ENCODE data around the gene CAMK1D. TPM values are rescaled to one million over a fixed set of nuclear protein-coding genes. Genes with fewer than 3 reads are reported as not detected.
A peak's percentile ranks its signal among the peaks of the same experiment; 100 is the strongest.
"Not testable (repeated sequence)": the region's sequence is repeated elsewhere in the genome, so short reads cannot be mapped to it uniquely, and the experiment has no call there.

CAMK1D gene
- total RNA-seq: 1 to 10 TPM in 3 of 4 donors, under 1 TPM in 1; 0.55 to 2.2 (median 1.5) TPM

- intact Hi-C loops (cut with DNase I; ENCODE audit: low total_unique reads): no loop called here
- in situ Hi-C loops (cut with MboI; ENCODE audit: low sequenced_read_pairs in 4 of 4): no loop called here
- peak in 1 of 2 donors; percentile 35 for TF ChIP-seq POLR2A (IDR thresholded peaks at IDR 0.05)
- TF ChIP-seq, protein P1, sequence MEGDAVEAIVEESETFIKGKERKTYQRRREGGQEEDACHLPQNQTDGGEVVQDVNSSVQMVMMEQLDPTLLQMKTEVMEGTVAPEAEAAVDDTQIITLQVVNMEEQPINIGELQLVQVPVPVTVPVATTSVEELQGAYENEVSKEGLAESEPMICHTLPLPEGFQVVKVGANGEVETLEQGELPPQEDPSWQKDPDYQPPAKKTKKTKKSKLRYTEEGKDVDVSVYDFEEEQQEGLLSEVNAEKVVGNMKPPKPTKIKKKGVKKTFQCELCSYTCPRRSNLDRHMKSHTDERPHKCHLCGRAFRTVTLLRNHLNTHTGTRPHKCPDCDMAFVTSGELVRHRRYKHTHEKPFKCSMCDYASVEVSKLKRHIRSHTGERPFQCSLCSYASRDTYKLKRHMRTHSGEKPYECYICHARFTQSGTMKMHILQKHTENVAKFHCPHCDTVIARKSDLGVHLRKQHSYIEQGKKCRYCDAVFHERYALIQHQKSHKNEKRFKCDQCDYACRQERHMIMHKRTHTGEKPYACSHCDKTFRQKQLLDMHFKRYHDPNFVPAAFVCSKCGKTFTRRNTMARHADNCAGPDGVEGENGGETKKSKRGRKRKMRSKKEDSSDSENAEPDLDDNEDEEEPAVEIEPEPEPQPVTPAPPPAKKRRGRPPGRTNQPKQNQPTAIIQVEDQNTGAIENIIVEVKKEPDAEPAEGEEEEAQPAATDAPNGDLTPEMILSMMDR (IDR thresholded peaks at IDR 0.05 in 4 of 5, conservative IDR thresholded peaks at IDR 0.05 in 1 of 5): peak in 1 of 5 experiments; percentile 24
- Histone ChIP-seq H3K27me3 (peaks cover 0 to 16% (median 5%) of the 10 kb centered on the region in 3 donors), H3K36me3 (no peaks in the 10 kb centered on the region), H3K9me3 (no peaks in the 10 kb centered on the region), H3K4me1 (peaks cover 5 to 12% of the 10 kb centered on the region in 2 donors), H3K4me3 (peak within 1 kb of the TSS; percentile 52 to 67 (median 60)), H3K27ac (peak within 1 kb of the TSS; percentile 37 to 73 (median 54))
- peak; percentile 28 to 55 for DNase-seq
- ATAC-seq: peak; percentile 41 to 57
Observed at GRCh38 chr10:12348870-12349628, at the start of gene CAMK1D. CAMK1D (plus strand) TSS chr10:12349547.

DNA sequence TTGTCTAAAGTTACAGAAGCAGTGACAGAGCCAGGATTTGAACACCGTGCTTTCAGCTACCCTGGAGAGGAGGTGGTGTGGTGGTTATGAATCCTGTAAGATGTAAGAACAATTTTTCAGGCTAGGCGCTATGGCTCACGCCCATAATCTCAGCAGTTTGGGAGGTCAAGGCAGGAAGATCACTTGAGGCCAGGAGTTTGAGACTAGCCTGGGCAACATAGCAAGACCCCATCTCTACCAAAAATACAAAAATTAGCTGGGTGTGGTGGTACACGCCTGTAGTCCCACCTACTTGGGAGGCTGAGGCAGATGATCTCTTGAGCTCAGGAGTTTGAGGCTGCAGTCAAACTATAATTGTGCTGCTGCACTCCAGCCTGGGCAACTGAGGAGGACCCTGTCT, 48.3 kb upstream of the CAMK1D start:
- ATAC-seq; H3K9me3 ChIP-seq; DNase-seq; H3K36me3 ChIP-seq; H3K27me3 ChIP-seq; H3K4me3 ChIP-seq; H3K4me1 ChIP-seq; H3K27ac ChIP-seq; in situ Hi-C loops (cut with MboI; ENCODE audit: low sequenced_read_pairs in 4 of 4): not testable (repeated sequence)
- intact Hi-C loops (cut with DNase I; ENCODE audit: low total_unique reads): loop anchor here (5.0 kb wide), 1 partner anchor 721 kb away; no protein-coding TSS in a partner anchor

DNA sequence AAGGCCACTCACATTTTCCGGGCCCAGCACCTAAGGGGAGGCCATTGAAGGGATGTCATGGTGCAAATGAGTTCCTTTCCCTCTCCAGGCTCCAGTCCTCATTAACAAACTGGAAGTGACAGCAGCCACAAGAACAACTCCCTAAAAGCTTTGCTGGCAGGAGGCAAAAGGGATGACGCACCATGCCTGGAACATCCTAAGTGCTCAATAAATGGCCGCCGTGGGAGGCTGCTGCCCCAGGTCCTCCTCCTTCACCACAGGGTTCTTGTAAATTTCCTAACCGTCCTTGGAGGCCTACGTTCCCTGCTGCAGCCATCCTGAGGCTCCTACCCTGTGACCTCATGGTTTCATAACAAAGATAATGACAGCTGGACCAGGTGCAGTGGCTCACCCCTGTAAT, 41.3 kb upstream of the CAMK1D start:
- H3K27me3 ChIP-seq: no peaks in the 10 kb centered on the region
- intact Hi-C loops (cut with DNase I; ENCODE audit: low total_unique reads) (no loop called here), in situ Hi-C loops (cut with MboI; ENCODE audit: low sequenced_read_pairs in 4 of 4) (no loop called here)
- no peaks in the 10 kb centered on the region for H3K4me1 ChIP-seq
- no peaks in the 10 kb centered on the region for H3K9me3 ChIP-seq
- TF ChIP-seq, protein P1 (IDR thresholded peaks at IDR 0.05 in 4 of 5, conservative IDR thresholded peaks at IDR 0.05 in 1 of 5): no peak
- TF ChIP-seq POLR2A (IDR thresholded peaks at IDR 0.05): no peak
- ATAC-seq (peak in 1 of 2 donors; percentile 36), DNase-seq (peak in 1 of 2 donors; percentile 34)
- no peak overlapping the region for H3K4me3 ChIP-seq
- no peak overlapping the region for H3K27ac ChIP-seq
- H3K36me3 ChIP-seq: no peaks in the 10 kb centered on the region

DNA sequence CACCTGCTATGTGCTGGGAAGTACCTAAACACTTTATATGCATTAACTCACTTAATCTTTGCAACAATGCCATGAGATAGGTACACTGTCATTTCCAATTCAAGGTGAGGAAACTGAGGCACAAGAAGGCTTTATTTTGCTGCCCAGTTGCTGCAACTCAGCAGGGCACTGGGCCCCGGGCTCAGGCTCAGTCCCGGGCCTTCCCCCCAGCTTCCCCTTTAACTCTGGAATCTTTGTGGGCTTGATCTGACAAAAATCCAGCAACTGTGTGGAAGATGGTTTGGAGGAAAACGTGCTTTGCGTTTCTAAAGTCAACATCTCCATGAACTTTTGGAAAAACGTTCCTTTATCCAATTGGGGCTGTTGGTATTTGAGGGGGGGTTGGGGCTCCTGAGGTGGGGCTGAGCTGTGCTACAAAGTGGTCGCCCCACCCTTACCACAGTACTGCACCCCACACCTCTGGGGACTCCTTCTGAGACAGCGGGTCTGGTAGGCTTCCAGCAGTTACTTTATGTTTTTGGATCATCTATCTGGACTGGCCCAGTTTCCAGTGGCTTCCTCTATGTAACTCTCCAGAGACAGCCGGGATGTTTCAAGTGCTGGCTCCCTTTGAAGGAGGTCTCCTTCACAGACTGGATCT, 40.5 kb upstream of the CAMK1D start:
- no peak overlapping the region for H3K27ac ChIP-seq
- no peak for TF ChIP-seq POLR2A (IDR thresholded peaks at IDR 0.05)
- TF ChIP-seq, protein P1 (IDR thresholded peaks at IDR 0.05 in 4 of 5, conservative IDR thresholded peaks at IDR 0.05 in 1 of 5): no peak
- intact Hi-C loops (cut with DNase I; ENCODE audit: low total_unique reads): no loop called here
- H3K4me3 ChIP-seq: no peak overlapping the region
- no peaks in the 10 kb centered on the region for H3K4me1 ChIP-seq
- DNase-seq (no peak), ATAC-seq (no peak)
- H3K36me3 ChIP-seq: no peaks in the 10 kb centered on the region
- no peaks in the 10 kb centered on the region for H3K27me3 ChIP-seq
- no peaks in the 10 kb centered on the region for H3K9me3 ChIP-seq
- in situ Hi-C loops (cut with MboI; ENCODE audit: low sequenced_read_pairs in 4 of 4): no loop called here

DNA sequence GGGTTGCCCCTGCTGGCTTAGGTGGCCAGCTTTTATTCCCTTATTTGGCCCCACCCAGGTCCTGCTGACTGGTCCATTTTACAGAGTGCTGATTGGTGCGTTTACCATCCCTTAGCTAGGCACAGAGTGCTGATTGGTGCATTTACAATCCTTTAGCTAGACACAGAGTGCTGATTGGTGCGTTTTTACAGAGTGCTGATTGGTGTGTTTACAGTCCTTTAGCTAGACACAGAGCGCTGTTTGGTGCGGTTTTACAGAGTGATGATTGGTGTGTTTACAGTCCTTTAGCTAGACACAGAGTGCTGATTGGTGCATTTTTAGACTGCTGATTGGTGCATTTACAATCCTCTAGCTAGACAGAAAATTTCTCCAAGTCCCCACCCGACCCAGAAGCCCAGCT, 39.6 kb upstream of the CAMK1D start:
- H3K36me3 ChIP-seq; ATAC-seq; in situ Hi-C loops (cut with MboI; ENCODE audit: low sequenced_read_pairs in 4 of 4); H3K9me3 ChIP-seq; intact Hi-C loops (cut with DNase I; ENCODE audit: low total_unique reads); H3K4me1 ChIP-seq; H3K27me3 ChIP-seq; DNase-seq; H3K4me3 ChIP-seq; H3K27ac ChIP-seq: not testable (repeated sequence)

All from gastrocnemius medialis (tissue), 4 donors.